Thyroid gland (tissue), 4 donors: ENCODE data around the gene RSRC1. TPM values are rescaled to one million over a fixed set of nuclear protein-coding genes. Genes with fewer than 3 reads are reported as not detected.

Source experiments
- DNase-seq, 2 donors: peaks; one replicate each; pipeline ENCODE4 v3.0.0-alpha.2; 2019
- H3K27ac ChIP-seq, 3 donors: fragments of 200-600 bp; sonication (generic); 1 replicate in 2 of 3; 2 replicates in 1 of 3; pipeline ENCODE4 v1.5.1; 2016 to 2019; ENCODE audit warnings: mild to moderate bottlenecking in 1 of 3, moderate library complexity in 1 of 3
- H3K27me3 ChIP-seq: fragments of 200-600 bp; sonication (generic); one replicate; pipeline ENCODE4 v1.5.1; 2019
- H3K36me3 ChIP-seq, 2 donors: fragments of 200-600 bp; sonication (generic); one replicate each; pipeline ENCODE4 v1.5.1; 2016 to 2019
- H3K4me1 ChIP-seq, 2 donors: fragments of 200-600 bp; sonication (generic); one replicate each; pipeline ENCODE4 v1.5.1; 2017 to 2019
- H3K4me3 ChIP-seq, 3 donors: fragments of 200-600 bp; sonication (generic); replicated peaks in 1 of 3; 1 replicate in 2 of 3; 2 replicates in 1 of 3; pipeline ENCODE4 v1.5.1; 2016; ENCODE audit warnings: mild to moderate bottlenecking in 1 of 3
- H3K9me3 ChIP-seq: fragments of 200-600 bp; sonication (generic); one replicate; pipeline ENCODE4 v1.5.1; 2017
- POLR2A ChIP-seq, 2 donors: fragments of 450-650 bp; IDR thresholded peaks; one replicate each; pipeline ENCODE4 v1.6.1; 2017; ENCODE audit warnings: antibody characterized with exemption in 2 of 2, mild to moderate bottlenecking in 2 of 2, moderate library complexity in 1 of 2
- WGBS, 2 donors: methylation state at CpG; one replicate each; pipeline ENCODE4 v1.1.5; 2017; 5-methylcytosine and 5-hydroxymethylcytosine counted together
- intact Hi-C: fragments of 100-400 bp; cut with DNase I; formaldehyde crosslinking; loops from one replicate; pipeline ENCODE4 v1.15.1; 2023
- total RNA-seq, 4 donors: library from RNA; depleted of rRNA; stranded (reverse); fragments of >200 nt; gene quantifications; one replicate each; pipeline ENCODE4 v1.2.3, GENCODE V29; 2016
- TF ChIP-seq, protein P1 (sequence below), 6 experiments: fragments of 200-600 bp in 3 of 6; fragments of 450-650 bp in 3 of 6; sonication (generic) in 3 of 6; IDR thresholded peaks; one replicate each; pipeline ENCODE4 v1.5.1; 2016 to 2019; ENCODE audit warnings: antibody characterized with exemption in 6 of 6, mild to moderate bottlenecking in 2 of 6, inconsistent platforms in 1 of 6, moderate library complexity in 1 of 6

The RSRC1 gene
- total RNA-seq, 4 donors from 2014 or later = 51.7 to 65.4 (median 59.9) TPM

GRCh38 chr3:158127250-158128219, 17.6 kb downstream of the RSRC1 start:
- 84 to 86% methylated on average over 3 of the region's 3 CpGs for WGBS, 2 donors
- no peaks in the 10 kb centered on the region for H3K9me3 ChIP-seq
- no peak for DNase-seq
- intact Hi-C loops = no loop called here
- no peak overlapping the region for H3K27ac ChIP-seq
- H3K36me3 ChIP-seq = peaks cover 12 to 14% of the 10 kb centered on the region in 2 donors
- H3K4me3 ChIP-seq = no peak overlapping the region
- no peaks in the 10 kb centered on the region for H3K27me3 ChIP-seq
- TF ChIP-seq, protein P1, sequence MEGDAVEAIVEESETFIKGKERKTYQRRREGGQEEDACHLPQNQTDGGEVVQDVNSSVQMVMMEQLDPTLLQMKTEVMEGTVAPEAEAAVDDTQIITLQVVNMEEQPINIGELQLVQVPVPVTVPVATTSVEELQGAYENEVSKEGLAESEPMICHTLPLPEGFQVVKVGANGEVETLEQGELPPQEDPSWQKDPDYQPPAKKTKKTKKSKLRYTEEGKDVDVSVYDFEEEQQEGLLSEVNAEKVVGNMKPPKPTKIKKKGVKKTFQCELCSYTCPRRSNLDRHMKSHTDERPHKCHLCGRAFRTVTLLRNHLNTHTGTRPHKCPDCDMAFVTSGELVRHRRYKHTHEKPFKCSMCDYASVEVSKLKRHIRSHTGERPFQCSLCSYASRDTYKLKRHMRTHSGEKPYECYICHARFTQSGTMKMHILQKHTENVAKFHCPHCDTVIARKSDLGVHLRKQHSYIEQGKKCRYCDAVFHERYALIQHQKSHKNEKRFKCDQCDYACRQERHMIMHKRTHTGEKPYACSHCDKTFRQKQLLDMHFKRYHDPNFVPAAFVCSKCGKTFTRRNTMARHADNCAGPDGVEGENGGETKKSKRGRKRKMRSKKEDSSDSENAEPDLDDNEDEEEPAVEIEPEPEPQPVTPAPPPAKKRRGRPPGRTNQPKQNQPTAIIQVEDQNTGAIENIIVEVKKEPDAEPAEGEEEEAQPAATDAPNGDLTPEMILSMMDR (IDR thresholded peaks at IDR 0.05) = no peak
- no peak for TF ChIP-seq POLR2A (IDR thresholded peaks at IDR 0.05)
- no peaks in the 10 kb centered on the region for H3K4me1 ChIP-seq

DNA sequence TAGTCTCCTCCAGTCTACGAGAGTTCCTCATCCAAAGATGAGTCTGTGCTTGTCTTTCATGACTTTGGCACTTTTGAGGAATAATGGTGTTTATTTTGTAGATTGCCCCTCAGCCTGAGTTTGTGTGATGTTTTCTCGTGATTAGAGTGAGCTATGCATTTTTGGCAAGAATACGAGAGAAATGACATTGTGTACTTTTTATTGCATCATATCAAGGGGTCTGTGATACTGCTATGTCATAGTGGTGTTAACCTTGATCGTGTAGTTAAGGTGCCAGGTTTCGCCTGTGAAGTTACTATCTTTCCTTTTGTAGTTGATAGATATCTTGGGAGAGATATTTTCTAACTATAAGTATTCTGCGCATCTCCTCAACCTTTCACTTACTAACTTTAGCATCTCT, 18.9 kb downstream of the RSRC1 start:
- H3K27me3 ChIP-seq = no peaks in the 10 kb centered on the region
- 79 to 89% methylated on average over 6 of the region's 6 CpGs for WGBS, 2 donors
- intact Hi-C loops = no loop called here
- H3K9me3 ChIP-seq = no peaks in the 10 kb centered on the region
- H3K4me1 ChIP-seq = no peaks in the 10 kb centered on the region
- no peak for DNase-seq
- H3K27ac ChIP-seq = no peak overlapping the region
- no peak overlapping the region for H3K4me3 ChIP-seq
- TF ChIP-seq, protein P1 (IDR thresholded peaks at IDR 0.05) = no peak
- TF ChIP-seq POLR2A (IDR thresholded peaks at IDR 0.05) = no peak
- peaks cover 11 to 14% of the 10 kb centered on the region in 2 donors for H3K36me3 ChIP-seq

DNA sequence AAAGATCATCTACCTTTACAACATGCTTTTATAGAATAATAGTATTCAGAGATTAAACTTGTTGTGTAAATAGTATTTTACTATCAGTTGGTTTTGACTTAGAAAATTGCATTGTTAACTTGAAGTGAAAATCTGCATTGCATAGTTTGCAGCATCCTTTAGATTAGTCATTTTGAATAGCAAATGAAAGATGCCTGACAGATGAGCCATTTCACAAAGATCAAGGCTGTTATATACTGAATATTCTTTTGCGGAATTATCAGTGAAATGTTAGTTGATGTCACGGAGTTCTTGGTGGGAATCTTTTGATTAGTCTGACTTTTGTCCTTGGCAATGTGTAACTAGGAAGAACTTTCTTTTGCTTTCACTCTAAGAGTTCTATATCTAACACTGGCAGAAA, 24.5 kb downstream of the RSRC1 start:
- Histone ChIP-seq H3K9me3 (no peaks in the 10 kb centered on the region), H3K4me3 (no peak overlapping the region), H3K27ac (no peak overlapping the region), H3K36me3 (no peaks in the 10 kb centered on the region), H3K27me3 (no peaks in the 10 kb centered on the region), H3K4me1 (no peaks in the 10 kb centered on the region)
- TF ChIP-seq POLR2A (IDR thresholded peaks at IDR 0.05) = no peak
- TF ChIP-seq, protein P1 (IDR thresholded peaks at IDR 0.05) = no peak
- WGBS, 2 donors = 96 to 98% methylated on average over 2 of the region's 2 CpGs
- intact Hi-C loops = no loop called here
- no peak for DNase-seq

GRCh38 chr3:158140396-158140795, 30.5 kb downstream of the RSRC1 start:
- no peaks in the 10 kb centered on the region for H3K27me3 ChIP-seq
- no peak overlapping the region for H3K27ac ChIP-seq
- H3K9me3 ChIP-seq = no peaks in the 10 kb centered on the region
- H3K36me3 ChIP-seq = no peaks in the 10 kb centered on the region
- no peak overlapping the region for H3K4me3 ChIP-seq
- no peaks in the 10 kb centered on the region for H3K4me1 ChIP-seq
- no peak for DNase-seq
- TF ChIP-seq, protein P1 (IDR thresholded peaks at IDR 0.05) = no peak
- intact Hi-C loops = no loop called here
- WGBS, 2 donors = 97 to 99% methylated on average over 2 of the region's 2 CpGs

DNA sequence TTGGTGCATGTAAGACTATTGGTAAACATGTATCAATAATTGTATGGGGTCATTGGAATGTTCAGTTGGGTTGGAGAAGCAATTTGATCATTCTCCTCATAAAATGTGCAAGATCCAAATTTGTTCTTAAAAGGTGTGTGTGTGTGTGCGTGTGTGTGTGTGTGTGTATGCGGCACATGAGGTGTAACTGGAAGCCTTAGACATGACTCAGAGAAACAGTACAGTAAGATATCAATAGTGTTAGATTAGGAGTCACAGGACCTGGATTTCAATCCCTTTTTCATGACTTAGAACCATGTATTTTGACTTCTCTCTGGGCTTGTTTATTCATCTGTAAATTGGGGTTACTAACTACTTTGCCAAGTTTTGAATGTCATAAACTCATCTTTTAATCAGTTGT, 38.3 kb downstream of the RSRC1 start:
- TF ChIP-seq, protein P1 (IDR thresholded peaks at IDR 0.05) = no peak
- Histone ChIP-seq H3K9me3 (no peaks in the 10 kb centered on the region), H3K27ac (no peak overlapping the region), H3K4me1 (no peaks in the 10 kb centered on the region), H3K27me3 (no peaks in the 10 kb centered on the region), H3K36me3 (no peaks in the 10 kb centered on the region), H3K4me3 (no peak overlapping the region)
- DNase-seq = no peak
- 63 to 80% methylated on average over 2 of the region's 2 CpGs for WGBS, 2 donors
- intact Hi-C loops = no loop called here
